Type B pancreatic cell (in vitro differentiated cells): Measurements from ENCODE around the gene FOSL2. TPM values are rescaled to one million over a fixed set of nuclear protein-coding genes. Genes with fewer than 3 reads are reported as not detected.

Source experiments
- DNase-seq: peaks from one replicate; pipeline ENCODE4 v3.0.0; 2021; ENCODE audit warnings: mixed read lengths; ENCODE audit not compliant: unreplicated experiment; ENCODE audit errors: extremely low spot score
- H3K27ac Mint-ChIP-seq: 2 replicates; pipeline ENCODE4 v1.8.0; 2021; ENCODE audit warnings: mild to moderate bottlenecking, mixed read lengths
- H3K27me3 Mint-ChIP-seq: 2 replicates; pipeline ENCODE4 v1.8.0; 2021; ENCODE audit warnings: mixed read lengths
- H3K36me3 Mint-ChIP-seq: 2 replicates; pipeline ENCODE4 v1.8.0; 2021; ENCODE audit warnings: mixed read lengths
- H3K4me1 Mint-ChIP-seq: one replicate; pipeline ENCODE4 v1.8.0; 2021; ENCODE audit warnings: mixed read lengths; ENCODE audit not compliant: unreplicated experiment
- H3K4me3 Mint-ChIP-seq: 2 replicates; pipeline ENCODE4 v1.8.0; 2021; ENCODE audit warnings: mild to moderate bottlenecking, mixed read lengths
- H3K9me3 Mint-ChIP-seq: 2 replicates; pipeline ENCODE4 v1.8.0; 2021; ENCODE audit warnings: mixed read lengths
- total RNA-seq: library from RNA; stranded (reverse); gene quantifications from 2 replicates; pipeline ENCODE4 v1.2.1, GENCODE V29; 2021; ENCODE audit warnings: low replicate concordance
- TF ChIP-seq, protein P1 (sequence below): fragments of 200-600 bp; sonication (generic); conservative IDR thresholded peaks from 2 replicates; pipeline ENCODE4 v1.5.0; 2021; ENCODE audit warnings: antibody characterized with exemption, mild to moderate bottlenecking

Gene FOSL2
- total RNA-seq, 1 donor from 2014 or later = 42.1 TPM

DNA sequence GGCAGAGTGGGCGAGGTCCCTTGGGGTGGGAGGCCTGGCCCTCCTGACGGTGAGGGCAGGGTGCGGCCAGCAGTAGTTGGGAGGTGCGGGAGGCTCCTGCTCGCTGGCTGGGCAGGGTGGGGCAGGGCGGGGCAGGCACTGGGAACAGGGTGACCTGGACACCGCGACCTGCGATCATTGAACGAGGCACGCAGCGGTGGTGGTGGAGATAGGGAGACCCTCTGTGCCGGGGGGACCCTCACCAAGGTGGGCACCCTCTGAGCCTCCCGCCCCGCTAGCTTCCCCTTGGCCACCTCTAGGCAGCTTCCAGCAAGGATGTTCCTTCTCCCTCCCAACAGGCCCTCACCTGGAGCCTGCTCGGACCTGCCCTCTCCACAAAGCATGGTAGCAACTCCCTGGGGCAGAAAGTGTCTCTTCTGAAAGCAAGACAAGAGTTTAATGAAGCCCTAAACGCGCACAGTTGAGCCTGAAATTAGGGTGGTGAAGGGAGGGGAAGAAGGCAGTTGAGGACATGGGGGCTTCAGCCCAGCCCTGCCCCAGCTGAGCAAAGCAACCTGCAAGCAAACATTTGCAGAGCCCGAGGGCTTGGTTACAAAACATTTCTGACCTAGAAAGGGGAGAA, 15.4 kb upstream of the FOSL2 start:
- H3K27me3 Mint-ChIP-seq = no peaks in the 10 kb centered on the region
- H3K4me3 Mint-ChIP-seq = no peak overlapping the region
- DNase-seq = no peak
- TF ChIP-seq, protein P1, sequence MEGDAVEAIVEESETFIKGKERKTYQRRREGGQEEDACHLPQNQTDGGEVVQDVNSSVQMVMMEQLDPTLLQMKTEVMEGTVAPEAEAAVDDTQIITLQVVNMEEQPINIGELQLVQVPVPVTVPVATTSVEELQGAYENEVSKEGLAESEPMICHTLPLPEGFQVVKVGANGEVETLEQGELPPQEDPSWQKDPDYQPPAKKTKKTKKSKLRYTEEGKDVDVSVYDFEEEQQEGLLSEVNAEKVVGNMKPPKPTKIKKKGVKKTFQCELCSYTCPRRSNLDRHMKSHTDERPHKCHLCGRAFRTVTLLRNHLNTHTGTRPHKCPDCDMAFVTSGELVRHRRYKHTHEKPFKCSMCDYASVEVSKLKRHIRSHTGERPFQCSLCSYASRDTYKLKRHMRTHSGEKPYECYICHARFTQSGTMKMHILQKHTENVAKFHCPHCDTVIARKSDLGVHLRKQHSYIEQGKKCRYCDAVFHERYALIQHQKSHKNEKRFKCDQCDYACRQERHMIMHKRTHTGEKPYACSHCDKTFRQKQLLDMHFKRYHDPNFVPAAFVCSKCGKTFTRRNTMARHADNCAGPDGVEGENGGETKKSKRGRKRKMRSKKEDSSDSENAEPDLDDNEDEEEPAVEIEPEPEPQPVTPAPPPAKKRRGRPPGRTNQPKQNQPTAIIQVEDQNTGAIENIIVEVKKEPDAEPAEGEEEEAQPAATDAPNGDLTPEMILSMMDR = no peak
- peaks cover 6% of the 10 kb centered on the region for H3K4me1 Mint-ChIP-seq
- peaks cover 8% of the 10 kb centered on the region for H3K9me3 Mint-ChIP-seq
- H3K36me3 Mint-ChIP-seq = no peaks in the 10 kb centered on the region
- peak overlapping the region; percentile 41 for H3K27ac Mint-ChIP-seq

DNA sequence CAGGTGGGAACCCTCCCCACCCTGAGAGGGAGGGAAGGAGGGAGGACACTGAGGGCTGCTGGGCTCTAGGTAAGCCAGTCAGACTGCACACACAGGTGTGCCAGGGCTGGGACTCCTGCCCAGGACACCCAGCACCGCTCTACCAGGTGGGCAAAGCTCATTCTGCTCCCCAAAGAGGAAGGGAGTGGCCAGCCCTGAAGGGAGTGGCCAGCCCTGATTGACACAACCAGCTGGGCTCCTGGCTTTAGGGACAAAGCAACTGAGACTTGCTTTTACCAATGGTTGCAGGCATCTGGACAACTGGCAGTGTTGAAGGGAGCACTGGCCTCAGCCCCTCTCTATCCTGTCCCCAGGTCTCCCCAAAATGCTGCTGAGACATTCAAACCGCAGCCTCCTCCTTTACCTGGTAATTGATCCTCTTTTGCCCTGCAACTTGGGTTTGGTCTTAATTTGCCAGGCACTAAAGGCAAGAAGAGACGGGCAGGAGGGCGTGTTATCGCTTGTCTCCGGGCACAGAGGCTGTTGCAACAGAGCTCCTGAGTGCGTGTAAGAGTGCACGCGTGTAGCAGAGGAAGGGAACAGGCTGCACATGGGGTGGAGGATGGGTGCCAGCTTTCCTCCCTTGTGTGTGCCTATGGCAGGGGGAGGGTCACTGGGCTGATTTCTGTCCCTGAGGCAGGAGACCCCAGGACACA, 14.5 kb upstream of the FOSL2 start:
- Mint-ChIP-seq H3K9me3 (peaks cover under 1% of the 10 kb centered on the region), H3K4me3 (no peak overlapping the region), H3K27ac (no peak overlapping the region), H3K4me1 (peaks cover 13% of the 10 kb centered on the region), H3K36me3 (no peaks in the 10 kb centered on the region), H3K27me3 (no peaks in the 10 kb centered on the region)
- DNase-seq = no peak
- TF ChIP-seq, protein P1 = no peak

DNA sequence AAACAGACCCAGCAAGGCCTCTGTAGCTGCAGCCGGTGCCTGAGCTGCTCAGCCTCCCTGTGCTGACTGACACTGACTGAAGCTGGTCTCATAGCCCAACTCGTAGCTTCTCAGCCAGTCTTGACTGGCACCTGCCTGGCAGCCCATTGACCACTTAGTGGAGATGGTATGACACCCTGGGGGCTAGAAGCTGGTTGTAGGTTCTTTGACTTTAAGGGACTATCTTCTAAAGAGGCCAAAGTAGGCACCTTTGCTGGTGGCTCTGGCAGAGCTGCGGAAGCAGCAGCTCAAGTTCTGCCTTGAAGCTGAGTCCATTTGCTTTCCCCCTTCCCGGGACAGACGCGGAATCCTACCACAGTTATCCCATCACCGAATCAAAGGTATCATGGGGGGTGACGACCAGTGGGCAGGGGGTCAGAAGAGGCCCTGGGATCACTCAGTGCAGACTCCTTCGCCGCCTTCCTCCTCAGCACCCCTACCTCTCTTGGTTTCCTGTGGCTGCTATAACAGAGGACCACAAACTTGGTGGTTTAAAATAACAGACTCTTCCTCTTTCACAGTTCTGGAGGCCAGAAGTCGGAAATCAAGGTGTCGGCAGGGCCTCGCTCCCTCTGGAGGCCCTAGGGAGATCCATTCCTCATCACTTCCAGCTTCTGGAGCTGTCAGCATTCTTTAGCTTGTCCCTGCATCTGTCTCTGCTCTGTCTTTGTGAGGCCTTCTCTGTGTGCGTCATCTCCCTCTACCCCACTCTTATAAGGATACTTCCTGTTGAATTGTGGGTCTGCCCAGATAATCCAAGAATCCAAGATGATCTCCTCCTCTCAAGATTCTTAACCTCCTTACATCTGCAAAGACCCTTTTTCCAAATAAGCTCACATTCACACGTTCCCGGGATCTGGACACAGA, 13.7 kb upstream of the FOSL2 start:
- no peaks in the 10 kb centered on the region for H3K27me3 Mint-ChIP-seq
- peaks cover 15% of the 10 kb centered on the region for H3K4me1 Mint-ChIP-seq
- TF ChIP-seq, protein P1 = no peak
- H3K36me3 Mint-ChIP-seq = no peaks in the 10 kb centered on the region
- H3K27ac Mint-ChIP-seq = no peak overlapping the region
- no peak for DNase-seq
- H3K4me3 Mint-ChIP-seq = no peak overlapping the region
- no peaks in the 10 kb centered on the region for H3K9me3 Mint-ChIP-seq

DNA sequence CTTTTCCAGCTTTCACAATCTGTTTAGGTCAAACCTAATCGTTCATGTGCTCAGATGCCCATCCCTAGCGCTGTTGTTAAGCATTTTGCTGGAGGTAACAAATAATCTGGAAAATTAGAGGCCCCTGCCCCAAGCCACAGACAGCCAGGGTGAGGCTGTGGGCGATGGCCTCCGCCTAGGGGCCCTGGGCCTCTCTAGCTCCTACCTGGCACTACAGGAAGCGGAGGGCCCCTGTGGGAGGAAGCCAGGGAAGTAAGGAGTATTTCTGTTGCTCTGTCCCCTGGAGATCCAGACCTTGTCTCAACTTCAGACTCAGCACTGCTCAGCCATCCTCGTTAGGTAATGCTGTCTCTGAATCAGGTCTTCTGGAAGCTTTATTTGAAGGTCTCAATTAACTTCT, 12.4 kb upstream of the FOSL2 start:
- Mint-ChIP-seq H3K4me1 (peaks cover 15% of the 10 kb centered on the region), H3K27me3 (no peaks in the 10 kb centered on the region), H3K9me3 (no peaks in the 10 kb centered on the region), H3K27ac (no peak overlapping the region), H3K4me3 (no peak overlapping the region), H3K36me3 (no peaks in the 10 kb centered on the region)
- no peak for DNase-seq
- TF ChIP-seq, protein P1 = no peak

DNA sequence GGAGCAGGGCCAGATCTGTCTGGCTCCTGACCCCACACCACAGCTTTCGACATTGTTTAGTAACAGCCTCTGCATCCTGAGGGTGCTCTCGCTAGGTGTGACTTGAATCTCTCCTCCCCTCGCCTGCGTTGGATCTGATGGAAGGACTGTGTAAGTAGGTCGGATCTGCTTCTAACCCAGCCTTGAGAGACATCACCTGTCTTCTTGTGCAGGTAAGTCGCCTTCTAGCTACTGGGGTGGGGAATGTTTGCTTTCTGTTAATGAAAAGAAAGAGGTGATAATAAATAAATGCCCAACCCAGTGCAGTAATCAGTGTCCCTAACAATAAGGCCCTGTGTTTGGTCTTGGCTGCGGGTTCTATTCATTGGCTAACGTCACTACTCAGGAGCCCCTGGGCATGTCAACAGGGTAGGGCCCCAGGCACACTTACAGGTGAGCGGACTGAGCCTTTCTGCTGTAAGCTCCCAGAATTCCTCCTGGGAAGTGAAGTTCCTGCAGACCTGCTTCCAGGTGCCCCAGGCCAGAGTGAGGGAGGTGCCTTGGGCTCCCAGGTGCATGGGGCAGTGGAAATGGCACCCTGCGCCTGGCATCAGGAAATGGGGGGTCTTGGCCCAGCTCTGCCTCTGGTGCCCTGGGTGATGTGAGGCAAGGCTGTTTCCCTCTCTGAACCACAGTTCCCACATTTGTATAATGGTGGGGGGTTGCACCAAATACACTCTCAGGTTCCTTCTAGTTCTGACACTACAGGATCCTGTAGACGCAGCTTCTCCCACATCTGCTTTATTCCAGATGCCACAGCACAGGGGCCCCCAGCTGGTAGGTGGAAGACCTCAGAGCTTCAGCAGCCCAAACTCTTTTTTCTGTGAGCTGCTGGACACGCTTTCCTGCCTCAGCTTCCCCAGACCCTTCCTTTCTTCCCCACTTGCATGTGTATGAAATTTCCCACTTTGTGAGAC, 11.2 kb upstream of the FOSL2 start:
- H3K4me1 Mint-ChIP-seq = peaks cover 15% of the 10 kb centered on the region
- TF ChIP-seq, protein P1 = no peak
- no peaks in the 10 kb centered on the region for H3K36me3 Mint-ChIP-seq
- no peaks in the 10 kb centered on the region for H3K27me3 Mint-ChIP-seq
- DNase-seq = no peak
- no peak overlapping the region for H3K4me3 Mint-ChIP-seq
- peak overlapping the region; percentile 18 for H3K27ac Mint-ChIP-seq
- no peaks in the 10 kb centered on the region for H3K9me3 Mint-ChIP-seq
